ENCODE measurements around the gene BICDL1.
"Not testable (repeated sequence)": the region's sequence is repeated elsewhere in the genome, so short reads cannot be mapped to it uniquely, and the experiment has no call there.

BICDL1 gene, protein sequence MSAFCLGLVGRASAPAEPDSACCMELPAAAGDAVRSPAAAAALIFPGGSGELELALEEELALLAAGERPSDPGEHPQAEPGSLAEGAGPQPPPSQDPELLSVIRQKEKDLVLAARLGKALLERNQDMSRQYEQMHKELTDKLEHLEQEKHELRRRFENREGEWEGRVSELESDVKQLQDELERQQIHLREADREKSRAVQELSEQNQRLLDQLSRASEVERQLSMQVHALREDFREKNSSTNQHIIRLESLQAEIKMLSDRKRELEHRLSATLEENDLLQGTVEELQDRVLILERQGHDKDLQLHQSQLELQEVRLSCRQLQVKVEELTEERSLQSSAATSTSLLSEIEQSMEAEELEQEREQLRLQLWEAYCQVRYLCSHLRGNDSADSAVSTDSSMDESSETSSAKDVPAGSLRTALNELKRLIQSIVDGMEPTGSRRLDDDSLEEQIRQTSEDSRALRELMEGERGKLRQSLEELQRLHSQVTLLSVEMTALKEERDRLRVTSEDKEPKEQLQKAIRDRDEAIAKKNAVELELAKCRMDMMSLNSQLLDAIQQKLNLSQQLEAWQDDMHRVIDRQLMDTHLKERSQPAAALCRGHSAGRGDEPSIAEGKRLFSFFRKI

DNA sequence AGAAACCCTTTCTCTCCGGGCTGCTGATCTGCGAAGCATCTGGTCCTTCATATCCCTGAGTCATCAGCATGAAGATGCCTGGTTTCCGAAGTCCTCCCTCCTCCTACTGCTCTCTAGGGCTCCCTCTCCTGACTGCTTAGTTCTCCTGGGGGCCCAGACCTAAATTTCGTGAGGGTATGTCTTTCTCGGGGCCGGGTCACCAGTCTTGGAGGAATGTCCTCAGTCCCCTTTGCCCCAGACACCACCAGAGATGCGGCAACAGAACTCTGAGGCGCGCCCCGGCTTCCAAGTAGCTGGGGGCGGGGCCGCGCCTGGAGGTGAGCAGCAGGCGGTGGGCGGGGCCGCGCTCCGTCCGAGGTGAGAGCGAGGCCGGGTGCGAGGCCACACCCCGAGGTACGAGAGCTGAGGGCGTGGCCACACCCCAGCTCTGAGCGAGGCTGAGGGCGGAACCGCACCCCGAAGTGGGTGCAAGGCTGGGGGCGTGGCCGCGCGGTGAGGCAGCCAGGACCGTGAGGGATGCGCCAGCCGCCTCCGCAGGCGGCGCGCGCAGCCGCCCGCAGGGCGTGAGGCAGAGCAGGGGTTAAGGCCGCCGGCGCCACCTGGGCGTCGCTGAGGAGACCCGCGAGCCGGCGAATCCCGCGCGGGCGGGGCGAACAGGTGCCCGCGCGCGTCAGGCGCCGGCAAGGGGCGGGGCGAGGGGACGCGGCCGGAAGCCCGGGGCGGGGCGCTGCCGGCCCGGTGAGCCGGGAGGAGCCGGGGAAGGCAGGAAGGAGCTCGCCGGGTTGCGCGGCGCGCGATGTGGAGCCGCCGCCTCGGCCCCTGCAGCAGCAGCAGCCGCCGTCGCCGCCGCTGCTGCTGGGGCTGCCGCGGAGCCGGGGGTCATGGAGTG is at the start of gene BICDL1:
Gene BICDL1, plus strand, starts transcription at position 765 of the 889 bp plus-strand sequence. CDS start 633 bp downstream, outside the sequence.
- peak; percentile 73 for DNase-seq

DNA sequence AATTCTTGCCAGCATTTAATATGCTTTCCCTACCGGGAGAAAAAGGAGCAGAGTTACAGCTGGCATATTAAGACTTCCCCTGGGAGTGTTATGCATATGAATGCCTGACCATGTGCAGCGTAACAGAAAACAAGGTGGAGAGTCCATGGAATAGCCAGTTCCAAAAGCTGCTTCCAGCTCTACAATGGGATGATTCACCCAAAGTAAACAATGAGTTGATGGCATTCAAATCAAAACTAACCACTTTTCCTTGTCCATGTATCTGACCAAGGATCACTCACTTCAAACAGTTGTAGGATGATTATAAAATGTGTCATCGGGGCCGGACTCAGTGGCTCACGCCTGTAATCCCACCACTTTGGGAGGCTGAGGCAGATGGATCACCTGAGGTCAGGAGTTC is 48.1 kb upstream of the BICDL1 start:
- DNase-seq, result peak; percentile 10

DNA sequence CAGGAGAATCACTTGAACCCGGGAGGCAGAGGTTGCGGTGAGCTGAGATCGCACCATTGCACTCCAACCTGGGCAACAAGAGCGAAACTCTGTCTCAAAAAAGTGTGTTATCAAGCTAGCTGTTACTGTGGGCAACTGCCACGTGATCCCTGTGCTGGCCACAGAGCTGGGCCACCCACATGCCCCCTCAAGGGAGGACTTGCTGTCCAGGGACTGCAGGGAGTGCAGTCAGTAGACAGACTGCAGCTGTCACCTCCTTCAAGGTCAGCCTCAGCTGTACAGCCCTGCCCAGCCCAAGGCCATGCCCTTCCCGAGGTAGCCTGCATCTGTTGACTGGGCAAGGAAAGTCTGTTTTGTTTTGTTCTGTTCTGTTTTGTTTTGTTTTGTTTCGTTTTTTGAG is 46.6 kb upstream of the BICDL1 start:
- DNase-seq, result no peak

DNA sequence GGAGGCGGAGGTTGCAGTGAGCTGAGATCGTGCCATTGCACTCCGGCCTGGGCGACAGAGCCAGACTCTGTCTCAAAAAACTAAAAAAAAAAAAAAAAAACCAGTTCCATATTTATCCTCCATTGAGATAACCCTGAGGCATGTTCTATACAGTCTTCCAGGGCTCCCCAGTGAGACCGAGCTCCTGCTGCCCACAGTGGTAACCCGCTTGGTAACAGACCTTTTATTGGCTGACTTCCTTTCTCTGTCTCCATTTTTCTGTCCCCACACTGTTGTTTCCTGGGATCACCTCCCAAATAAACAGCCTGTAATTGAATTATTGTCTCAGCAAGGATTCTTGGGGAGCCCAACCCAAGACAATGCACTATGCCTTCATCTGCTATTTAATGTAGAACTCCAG is 42.8 kb upstream of the BICDL1 start:
- DNase-seq, result no peak

DNA sequence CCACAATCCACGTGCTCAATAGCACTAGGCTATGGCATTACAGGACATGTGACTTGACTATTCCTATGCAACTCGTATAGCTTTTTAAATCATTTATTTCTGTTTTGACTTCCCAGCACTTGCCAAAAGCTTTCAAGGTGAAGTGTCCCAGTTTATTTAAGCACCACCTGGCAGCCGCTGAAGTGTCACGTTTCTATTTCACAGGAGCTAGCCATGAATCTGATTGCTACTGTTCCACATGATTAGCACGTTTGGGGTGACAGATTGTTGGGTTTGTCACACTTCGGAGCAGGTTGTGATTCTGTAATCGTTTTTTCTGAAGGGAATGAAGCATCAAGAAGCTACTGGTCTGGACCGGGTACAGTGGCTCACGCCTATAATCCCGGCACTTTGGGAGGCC is 39.9 kb upstream of the BICDL1 start:
- DNase-seq, result no peak

DNA sequence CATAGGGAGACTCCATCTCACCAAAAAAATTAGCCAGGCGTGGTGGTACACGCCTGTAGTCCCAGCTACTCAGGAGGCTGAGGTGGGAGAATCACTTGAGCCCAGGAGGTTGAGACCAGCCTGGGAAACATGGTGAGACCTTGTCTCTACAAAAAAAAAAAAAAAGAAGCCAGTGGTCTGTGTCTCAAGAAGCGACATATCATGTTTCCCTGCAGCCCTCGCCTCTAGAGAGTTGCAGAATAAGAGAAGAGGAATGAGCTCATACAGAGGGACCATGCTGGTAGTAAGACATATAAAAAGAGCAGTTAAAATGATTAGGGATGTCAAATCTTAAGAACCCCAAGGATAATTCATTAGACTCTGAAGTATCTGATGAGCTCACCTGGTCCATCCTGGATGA is 39.4 kb upstream of the BICDL1 start:
- DNase-seq, result no peak

DNA sequence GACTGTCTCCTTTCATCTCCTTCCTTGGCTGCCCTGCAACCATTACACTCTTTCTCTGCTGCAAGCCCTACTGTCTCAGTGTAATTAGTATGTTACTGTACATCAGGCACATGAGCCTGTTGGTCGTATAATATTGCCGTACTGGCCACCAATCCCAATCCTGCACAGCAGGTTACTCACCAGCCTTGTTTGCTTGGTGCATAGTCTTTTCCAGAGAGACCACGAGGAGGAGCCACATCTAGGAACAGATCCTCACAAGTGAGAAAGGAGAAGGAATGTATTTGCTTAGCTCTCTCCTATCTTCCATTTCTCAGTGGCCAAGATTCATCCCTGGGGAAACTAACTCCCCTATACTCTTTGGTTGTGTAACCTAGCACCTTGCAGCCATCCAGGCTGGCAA is 33.0 kb upstream of the BICDL1 start:
- DNase-seq, result no peak

DNA sequence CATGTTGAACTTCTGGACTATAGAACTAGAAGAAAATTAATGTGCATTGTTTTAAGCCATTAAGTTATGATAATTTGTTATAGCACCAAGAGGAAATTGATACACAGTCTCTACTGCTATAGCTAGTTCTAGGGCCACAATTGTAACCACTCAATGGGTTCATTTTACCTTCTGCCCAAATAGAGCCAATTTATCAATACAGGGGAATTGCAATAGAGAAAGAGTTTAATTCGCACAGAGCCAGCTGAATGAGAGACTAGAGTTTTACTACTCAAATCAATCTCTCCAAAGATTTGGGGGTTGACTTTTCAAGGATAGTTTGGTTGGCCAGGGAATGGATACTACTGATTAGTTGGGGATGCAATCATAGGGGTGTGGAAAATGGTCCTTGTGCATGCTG is 31.9 kb upstream of the BICDL1 start:
- DNase-seq, result no peak

DNA sequence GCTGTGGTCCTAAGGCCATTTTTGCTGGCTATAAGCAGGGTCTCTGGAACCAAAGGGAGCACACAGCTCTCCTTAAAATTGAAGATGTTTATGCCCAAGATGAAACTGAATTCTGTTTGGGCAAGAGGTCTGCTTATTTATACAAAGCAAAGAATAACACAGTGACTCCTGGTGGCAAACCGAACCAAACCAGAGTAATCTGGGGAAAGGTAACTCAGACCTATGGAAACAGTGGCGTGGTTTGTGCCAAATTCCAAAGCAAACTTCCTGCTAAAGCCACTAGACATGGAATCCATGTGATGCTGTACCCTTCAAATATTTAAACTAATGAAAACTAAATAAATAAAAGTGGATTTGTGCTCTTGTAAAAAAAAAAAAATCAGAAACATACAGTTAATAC is 29.6 kb upstream of the BICDL1 start:
- no peak for DNase-seq

DNA sequence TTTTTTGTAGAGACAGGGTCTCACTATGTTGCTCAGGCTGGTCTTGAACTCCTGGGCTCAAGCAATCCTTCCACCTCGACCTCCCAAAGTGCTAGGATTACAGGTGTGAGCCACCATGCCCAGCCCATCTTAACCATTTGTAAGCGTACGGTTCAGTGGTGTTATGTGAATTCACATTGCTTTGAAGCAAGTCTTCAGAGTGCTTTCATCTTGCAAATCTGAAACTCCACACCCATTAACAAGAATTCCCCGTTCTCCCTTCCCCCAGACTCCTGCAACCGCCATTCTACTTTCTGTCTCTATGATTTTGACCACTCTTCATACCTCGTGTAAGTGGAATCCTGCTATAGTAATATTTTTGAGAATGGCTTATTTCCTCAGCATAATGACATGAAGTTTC is 24.9 kb upstream of the BICDL1 start:
- no peak for DNase-seq

DNA sequence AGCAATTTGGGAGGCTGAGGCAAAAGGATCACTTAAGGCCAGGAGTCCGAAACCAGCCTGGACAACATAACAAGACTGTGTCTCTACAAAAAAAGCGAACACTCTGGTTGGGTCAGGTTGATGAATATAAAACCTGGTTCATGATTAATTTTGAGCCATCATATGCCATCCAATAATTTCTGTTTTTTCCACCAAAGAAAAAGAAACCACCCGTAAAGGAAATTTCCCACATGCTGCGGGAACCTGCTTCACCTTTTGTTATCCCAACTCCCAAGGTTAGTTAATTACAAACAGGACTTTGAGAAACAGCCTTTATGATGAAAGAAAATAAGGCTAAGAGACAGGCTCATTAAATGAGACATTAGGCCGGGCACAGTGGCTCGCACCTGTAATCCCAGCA is 24.1 kb upstream of the BICDL1 start:
- DNase-seq, result no peak

DNA sequence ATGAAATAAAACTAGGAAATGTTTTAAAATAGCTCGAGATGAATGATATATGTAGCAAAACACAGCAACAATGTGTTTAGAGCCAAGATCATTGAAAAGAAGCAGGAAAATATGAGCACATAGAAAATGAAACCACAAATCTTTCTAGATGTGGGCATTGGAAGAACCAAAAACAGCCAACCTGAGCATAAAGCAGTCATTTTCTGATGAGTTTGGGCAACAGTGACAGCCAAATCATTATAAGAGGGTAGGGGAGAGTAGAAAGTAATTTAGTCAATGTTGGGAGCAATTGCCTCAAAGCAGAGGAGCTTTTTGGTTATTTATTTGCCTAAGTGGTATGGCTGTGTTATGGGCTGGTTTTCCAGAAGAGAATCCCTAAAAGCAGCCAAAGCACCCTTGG is 8.8 kb upstream of the BICDL1 start:
- DNase-seq, result no peak

DNA sequence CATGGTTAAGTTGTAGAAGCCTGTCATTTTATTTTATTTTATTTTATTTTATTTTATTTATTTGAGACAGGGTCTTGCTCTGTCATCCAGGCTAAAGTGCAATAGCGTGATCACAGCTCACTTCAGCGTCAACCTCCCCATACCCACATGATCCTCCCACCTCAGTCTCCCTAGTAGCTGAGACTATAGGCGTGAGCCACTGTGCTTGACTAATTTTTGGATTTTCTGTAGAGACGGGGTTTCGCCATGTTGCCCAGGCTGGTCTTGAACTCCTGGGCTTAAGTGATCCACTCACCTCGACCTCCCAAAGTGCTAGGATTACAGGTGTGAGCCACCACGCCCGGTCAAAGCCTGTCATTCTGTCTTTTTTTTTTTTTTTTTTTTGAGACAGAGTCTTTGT is 8.3 kb upstream of the BICDL1 start:
- DNase-seq, result not testable (repeated sequence)

DNA sequence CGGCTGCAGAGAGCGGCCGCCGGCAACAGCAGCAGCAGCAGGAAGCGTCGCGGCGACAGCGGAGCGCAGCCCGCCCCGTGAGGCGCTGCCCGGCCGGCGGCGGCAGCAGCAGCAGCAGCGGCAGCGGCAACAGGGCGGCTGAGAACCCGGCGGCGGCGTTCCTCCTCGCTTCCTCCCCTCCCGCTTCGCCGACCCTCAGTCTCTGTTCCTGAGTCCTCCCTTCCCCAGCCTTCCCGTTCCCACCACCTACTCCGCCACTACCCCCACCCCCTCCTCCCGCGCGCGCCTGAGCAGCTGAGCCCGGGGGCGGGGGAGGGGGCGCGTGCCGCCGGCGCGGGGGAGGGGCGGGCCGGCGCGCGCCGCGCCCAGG is 310 bp downstream of the BICDL1 start:
- no peak for DNase-seq

DNA sequence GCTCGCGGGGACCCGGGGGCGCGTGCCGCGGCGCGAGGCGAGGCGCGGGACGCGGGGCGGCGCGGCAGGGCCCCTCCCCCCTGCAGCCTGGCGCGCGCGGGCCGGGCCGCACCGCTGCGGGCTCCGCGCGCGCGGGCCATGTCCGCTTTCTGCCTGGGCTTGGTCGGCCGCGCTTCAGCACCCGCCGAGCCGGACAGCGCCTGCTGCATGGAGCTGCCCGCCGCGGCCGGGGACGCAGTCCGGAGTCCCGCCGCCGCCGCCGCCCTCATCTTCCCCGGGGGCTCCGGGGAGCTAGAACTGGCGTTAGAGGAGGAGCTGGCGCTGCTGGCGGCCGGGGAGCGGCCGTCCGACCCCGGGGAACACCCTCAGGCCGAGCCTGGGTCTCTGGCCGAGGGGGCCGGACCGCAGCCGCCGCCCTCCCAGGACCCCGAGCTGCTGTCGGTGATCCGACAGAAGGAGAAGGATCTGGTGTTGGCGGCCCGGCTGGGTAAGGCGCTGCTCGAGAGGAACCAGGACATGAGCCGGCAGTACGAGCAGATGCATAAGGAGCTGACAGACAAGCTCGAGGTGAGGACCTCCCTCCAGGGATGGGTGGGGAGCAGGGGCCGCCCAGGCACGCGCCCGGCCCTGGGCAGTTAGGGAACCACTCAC is 820 bp downstream of the BICDL1 start:
- no peak for DNase-seq

DNA sequence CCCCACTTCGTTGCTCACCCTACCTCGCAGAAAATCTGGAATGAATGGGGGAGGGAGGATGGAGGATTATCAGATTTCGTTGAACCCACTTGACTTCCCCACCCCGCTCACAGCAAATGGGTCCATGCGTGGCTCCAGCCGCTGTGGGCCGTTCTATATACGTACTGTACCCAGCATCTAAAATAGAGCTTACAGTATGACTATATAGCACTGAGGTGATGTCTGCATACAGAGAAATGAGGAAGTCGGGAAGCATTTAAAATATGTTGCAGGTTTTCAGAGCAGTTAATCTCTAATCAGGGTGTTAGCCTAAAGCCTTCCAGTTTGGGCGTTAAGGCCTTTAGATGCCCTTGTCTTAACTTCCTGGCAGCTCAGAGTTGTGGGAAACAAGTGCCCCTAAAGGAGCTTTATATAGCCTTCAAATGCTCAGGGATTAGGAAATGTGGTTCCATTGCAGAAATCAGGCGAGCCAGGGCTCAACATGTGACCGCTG is 1.4 kb downstream of the BICDL1 start:
- DNase-seq, result no peak

DNA sequence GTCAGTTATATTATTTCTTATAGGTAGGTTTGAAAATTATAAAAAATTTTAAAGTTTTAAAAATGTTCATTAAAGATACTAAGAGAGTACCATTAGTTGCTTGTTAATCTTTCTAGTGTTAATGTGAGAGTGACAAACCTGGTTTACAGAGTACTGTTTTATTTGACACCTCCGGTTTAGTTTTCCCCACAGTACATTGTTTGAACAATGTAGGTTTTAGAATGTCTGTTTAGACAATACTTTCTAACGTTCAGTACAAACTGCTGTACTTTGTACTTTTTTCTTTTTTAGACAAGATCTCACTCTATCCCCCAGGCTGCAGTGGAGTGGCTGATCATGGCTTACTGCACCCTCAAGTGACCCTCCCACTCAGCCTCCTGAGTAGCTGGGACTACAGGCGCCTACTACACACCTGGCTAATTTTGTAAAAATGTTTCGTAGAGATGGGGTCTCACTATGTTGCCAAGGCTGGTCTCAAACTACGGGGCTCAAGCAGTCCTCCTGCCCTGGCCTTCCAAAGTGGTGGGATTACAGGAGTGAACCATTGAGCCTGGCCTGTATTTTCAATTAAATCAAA is 3.2 kb downstream of the BICDL1 start:
- DNase-seq, result no peak

DNA sequence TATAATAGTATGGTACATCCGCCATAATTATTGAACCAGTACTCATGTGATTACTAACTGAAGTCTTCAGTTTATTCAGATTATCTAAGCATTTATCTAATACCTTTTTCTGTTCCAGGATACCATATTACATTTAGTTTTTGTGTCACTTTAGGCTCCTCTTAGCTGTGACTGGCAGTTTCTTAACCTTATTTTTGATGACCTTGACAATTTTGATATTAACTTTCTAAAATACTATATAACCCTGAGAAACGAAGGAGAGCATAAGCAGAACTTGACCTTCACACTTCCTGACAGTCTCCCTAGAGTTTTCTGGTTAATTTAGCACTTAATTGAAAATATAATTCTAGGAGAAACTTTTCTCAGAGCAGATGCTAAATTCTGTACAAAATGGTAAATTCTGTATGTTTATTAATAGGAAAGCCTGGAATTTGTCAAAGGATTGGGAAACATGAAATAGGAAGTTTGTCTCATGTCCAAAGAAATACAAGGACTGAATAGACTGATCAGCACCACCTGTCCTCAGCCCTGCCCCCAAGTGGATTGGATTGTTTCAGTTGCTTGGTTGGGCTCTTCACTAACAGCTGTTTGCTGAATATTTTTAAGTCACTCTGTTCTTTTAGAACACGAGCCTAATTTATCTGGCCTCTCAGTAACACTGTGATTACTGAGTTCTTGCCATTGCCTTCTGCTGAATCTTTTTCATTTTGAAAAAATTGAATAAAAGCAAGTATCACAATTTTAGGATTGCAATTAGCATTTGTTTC is 6.0 kb downstream of the BICDL1 start:
- no peak for DNase-seq

DNA sequence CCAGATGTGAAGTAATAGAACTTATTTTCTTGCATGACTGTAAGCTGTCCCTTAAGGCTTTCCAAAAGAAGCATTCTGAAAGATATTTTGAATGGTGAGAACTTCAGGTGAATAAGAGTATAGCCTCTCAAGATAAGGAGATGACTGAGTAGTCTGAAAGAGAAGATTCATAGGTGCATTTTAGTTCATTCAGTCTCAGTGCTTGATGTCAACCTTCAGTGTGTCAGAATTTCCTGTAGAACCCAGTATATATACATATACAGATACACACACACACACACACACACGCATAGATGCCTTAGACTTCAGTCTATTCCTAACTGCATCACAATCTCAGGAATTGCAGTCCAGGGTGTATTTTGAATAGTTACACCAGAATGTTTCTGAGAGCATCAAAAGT is 7.4 kb downstream of the BICDL1 start:
- no peak for DNase-seq

DNA sequence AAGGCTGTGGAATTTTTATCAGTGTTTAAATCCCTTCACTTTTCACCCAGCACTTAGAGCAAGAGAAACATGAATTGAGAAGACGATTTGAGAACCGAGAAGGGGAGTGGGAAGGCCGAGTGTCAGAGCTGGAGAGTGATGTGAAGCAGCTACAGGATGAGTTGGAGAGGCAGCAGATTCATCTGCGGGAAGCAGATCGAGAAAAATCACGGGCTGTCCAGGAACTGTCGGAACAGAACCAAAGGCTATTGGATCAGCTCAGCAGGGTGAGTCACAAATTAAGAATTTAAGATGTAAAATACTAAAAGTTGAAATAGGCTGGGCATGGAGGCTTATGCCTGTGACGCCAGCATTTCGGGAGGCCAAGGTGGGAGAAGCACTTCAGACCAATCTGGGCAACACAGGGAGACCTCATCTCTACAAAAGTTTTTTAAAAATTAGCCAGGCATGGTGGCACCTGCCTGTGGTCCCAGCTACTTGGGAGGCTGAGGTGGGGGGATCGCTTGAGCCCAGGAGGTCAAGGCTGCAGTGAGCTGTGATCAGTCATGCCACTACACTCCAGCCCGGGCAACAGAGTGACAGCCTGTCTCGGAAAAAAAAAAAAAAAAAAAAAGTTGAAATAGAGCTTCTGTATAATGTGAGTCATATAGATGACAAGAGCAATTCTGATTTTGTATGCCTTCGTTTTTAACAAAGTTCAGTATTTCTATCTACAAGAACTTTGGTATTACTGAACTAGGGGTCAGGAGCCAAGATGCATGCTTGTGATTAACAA is 9.6 kb downstream of the BICDL1 start:
- no peak for DNase-seq

DNA sequence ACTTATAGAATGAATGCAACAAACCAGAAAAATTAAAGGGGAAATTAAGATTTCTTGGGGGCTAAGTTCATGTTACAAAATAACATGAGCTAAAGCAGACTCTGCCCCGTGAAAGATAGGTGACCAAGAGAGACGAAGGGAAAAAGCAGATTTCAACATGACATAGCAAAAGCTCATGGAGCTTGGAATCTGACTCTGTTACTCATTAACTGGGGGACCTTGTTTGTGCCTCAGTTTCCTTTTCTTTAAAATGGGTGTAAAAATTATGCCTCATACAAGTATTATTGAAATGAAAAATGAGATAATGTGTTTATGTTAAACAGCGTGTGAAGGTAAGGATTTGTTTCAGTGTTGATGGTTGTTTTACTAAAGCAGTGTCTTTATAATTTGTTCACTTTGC is 11.5 kb downstream of the BICDL1 start:
- no peak for DNase-seq

Measured in NCI-H446 treated with DMSO at 0.1 percent for 48 hours (cell line).